Vagina (tissue), 2 donors: ENCODE measurements around the gene OTOGL.

Source experiments
- POLR2A ChIP-seq, 2 donors: fragments of 450-650 bp; IDR thresholded peaks; one replicate each; pipeline ENCODE4 v1.6.1; 2017; ENCODE audit warnings: antibody characterized with exemption in 2 of 2, mild to moderate bottlenecking in 2 of 2, moderate library complexity in 2 of 2
- TF ChIP-seq, protein P1 (sequence below), 3 experiments: fragments of 450-650 bp in 2 of 3; fragments of 200-600 bp in 1 of 3; sonication (generic) in 1 of 3; IDR thresholded peaks; one replicate each; pipeline ENCODE4 v1.5.1; 2017 to 2019; ENCODE audit warnings: antibody characterized with exemption in 3 of 3, mild to moderate bottlenecking in 2 of 3, moderate library complexity in 2 of 3

GRCh38 chr12:80143537-80143936, 44.2 kb downstream of the OTOGL start:
- TF ChIP-seq POLR2A (IDR thresholded peaks at IDR 0.05), result no peak
- TF ChIP-seq, protein P1, sequence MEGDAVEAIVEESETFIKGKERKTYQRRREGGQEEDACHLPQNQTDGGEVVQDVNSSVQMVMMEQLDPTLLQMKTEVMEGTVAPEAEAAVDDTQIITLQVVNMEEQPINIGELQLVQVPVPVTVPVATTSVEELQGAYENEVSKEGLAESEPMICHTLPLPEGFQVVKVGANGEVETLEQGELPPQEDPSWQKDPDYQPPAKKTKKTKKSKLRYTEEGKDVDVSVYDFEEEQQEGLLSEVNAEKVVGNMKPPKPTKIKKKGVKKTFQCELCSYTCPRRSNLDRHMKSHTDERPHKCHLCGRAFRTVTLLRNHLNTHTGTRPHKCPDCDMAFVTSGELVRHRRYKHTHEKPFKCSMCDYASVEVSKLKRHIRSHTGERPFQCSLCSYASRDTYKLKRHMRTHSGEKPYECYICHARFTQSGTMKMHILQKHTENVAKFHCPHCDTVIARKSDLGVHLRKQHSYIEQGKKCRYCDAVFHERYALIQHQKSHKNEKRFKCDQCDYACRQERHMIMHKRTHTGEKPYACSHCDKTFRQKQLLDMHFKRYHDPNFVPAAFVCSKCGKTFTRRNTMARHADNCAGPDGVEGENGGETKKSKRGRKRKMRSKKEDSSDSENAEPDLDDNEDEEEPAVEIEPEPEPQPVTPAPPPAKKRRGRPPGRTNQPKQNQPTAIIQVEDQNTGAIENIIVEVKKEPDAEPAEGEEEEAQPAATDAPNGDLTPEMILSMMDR (IDR thresholded peaks at IDR 0.05), result no peak
